Measurements from ENCODE around the gene ADSS1.

Gene ADSS1

GRCh38 chr14:104779776-104780512, 55.9 kb downstream of the ADSS1 start:
- no peaks in the 10 kb centered on the region for H3K27me3 ChIP-seq (ENCODE audit: insufficient read depth, low read depth, severe bottlenecking)
- no peaks in the 10 kb centered on the region for H3K9me3 ChIP-seq (ENCODE audit: severe bottlenecking)
- H3K36me3 ChIP-seq = peaks cover 30% of the 10 kb centered on the region
- no peak for DNase-seq
- no peak overlapping the region for H3K4me3 ChIP-seq (ENCODE audit: low read depth, low read length)
- no peak overlapping the region for H3K27ac ChIP-seq
- no peak for TF ChIP-seq CTCF (IDR thresholded peaks at IDR 0.05; ENCODE audit: low read depth, low read length)

GRCh38 chr14:104780513-104781030, 56.5 kb downstream of the ADSS1 start:
- no peak overlapping the region for H3K4me3 ChIP-seq (ENCODE audit: low read depth, low read length)
- no peak for DNase-seq
- TF ChIP-seq CTCF (IDR thresholded peaks at IDR 0.05; ENCODE audit: low read depth, low read length) = no peak
- peaks cover 23% of the 10 kb centered on the region for H3K36me3 ChIP-seq
- no peaks in the 10 kb centered on the region for H3K9me3 ChIP-seq (ENCODE audit: severe bottlenecking)
- no peak overlapping the region for H3K27ac ChIP-seq
- no peaks in the 10 kb centered on the region for H3K27me3 ChIP-seq (ENCODE audit: insufficient read depth, low read depth, severe bottlenecking)

- H3K27me3 ChIP-seq (ENCODE audit: insufficient read depth, low read depth, severe bottlenecking) = no peaks in the 10 kb centered on the region
- DNase-seq = no peak
- H3K9me3 ChIP-seq (ENCODE audit: severe bottlenecking) = no peaks in the 10 kb centered on the region
- H3K36me3 ChIP-seq = peaks cover 16% of the 10 kb centered on the region
- no peak for TF ChIP-seq CTCF (IDR thresholded peaks at IDR 0.05; ENCODE audit: low read depth, low read length)
- no peak overlapping the region for H3K4me3 ChIP-seq (ENCODE audit: low read depth, low read length)
- no peak overlapping the region for H3K27ac ChIP-seq
Observed at GRCh38 chr14:104781271-104782077, 57.4 kb downstream of the ADSS1 start.

GRCh38 chr14:104782086-104782807, 58.2 kb downstream of the ADSS1 start:
- Histone ChIP-seq H3K27me3 (ENCODE audit: insufficient read depth, low read depth, severe bottlenecking) (no peaks in the 10 kb centered on the region), H3K9me3 (ENCODE audit: severe bottlenecking) (no peaks in the 10 kb centered on the region), H3K27ac (no peak overlapping the region), H3K36me3 (peaks cover 11% of the 10 kb centered on the region), H3K4me3 (ENCODE audit: low read depth, low read length) (no peak overlapping the region)
- DNase-seq = no peak
- no peak for TF ChIP-seq CTCF (IDR thresholded peaks at IDR 0.05; ENCODE audit: low read depth, low read length)

GRCh38 chr14:104782808-104783139, 58.7 kb downstream of the ADSS1 start:
- Histone ChIP-seq H3K27ac (no peak overlapping the region), H3K9me3 (ENCODE audit: severe bottlenecking) (no peaks in the 10 kb centered on the region), H3K27me3 (ENCODE audit: insufficient read depth, low read depth, severe bottlenecking) (no peaks in the 10 kb centered on the region), H3K4me3 (ENCODE audit: low read depth, low read length) (no peak overlapping the region), H3K36me3 (peaks cover 16% of the 10 kb centered on the region)
- TF ChIP-seq CTCF (IDR thresholded peaks at IDR 0.05; ENCODE audit: low read depth, low read length) = no peak
- no peak for DNase-seq

Data from WERI-Rb-1 (cell line).